Heart left ventricle (tissue), 16 donors: ENCODE measurements around the gene KCNQ1. TPM values are rescaled to one million over a fixed set of nuclear protein-coding genes. Genes with fewer than 3 reads are reported as not detected.

Source experiments
- ATAC-seq, 4 donors: fragments of 200-7000 bp; cut with Tn5 transposase; one replicate each; pipeline ENCODE4 v1.9.1; 2020 to 2022; ENCODE audit warnings: moderate library complexity in 4 of 4, mild to moderate bottlenecking in 3 of 4, moderate number of reproducible peaks in 1 of 4
- DNase-seq, 5 donors: peaks; one replicate each; pipeline ENCODE4 v3.0.0-alpha.2; 2020
- H3K27ac ChIP-seq, 12 donors: fragments of 200-600 bp; sonication (generic) in 4 of 12; one replicate each; pipeline versions ENCODE4 v1.5.0 to v1.8.0; 2016 to 2022; ENCODE audit warnings: mild to moderate bottlenecking in 2 of 12
- H3K27me3 ChIP-seq, 9 donors: fragments of 200-600 bp; sonication (generic) in 2 of 9; one replicate each; pipeline versions ENCODE4 v1.5.1 to v1.8.0; 2016 to 2022; ENCODE audit warnings: mild to moderate bottlenecking in 3 of 9
- H3K36me3 ChIP-seq, 9 donors: fragments of 200-600 bp; sonication (generic) in 2 of 9; one replicate each; pipeline versions ENCODE4 v1.5.0 to v1.8.0; 2018 to 2022; ENCODE audit warnings: mild to moderate bottlenecking in 2 of 9
- H3K4me1 ChIP-seq, 12 donors: fragments of 200-600 bp; sonication (generic) in 4 of 12; one replicate each; pipeline versions ENCODE4 v1.5.0 to v1.8.0; 2016 to 2022; ENCODE audit warnings: mild to moderate bottlenecking in 3 of 12
- H3K4me3 ChIP-seq, 12 donors: fragments of 200-600 bp; sonication (generic) in 4 of 12; one replicate each; pipeline versions ENCODE4 v1.5.0 to v1.8.0; 2017 to 2022; ENCODE audit warnings: mild to moderate bottlenecking in 9 of 12, moderate library complexity in 4 of 12
- H3K9me3 ChIP-seq, 12 donors: fragments of 200-600 bp; sonication (generic) in 4 of 12; one replicate each; pipeline versions ENCODE4 v1.5.0 to v1.8.0; 2016 to 2022; ENCODE audit warnings: mild to moderate bottlenecking in 1 of 12
- POLR2A ChIP-seq, 2 donors: fragments of 450-650 bp; IDR thresholded peaks; one replicate each; pipeline ENCODE4 v1.6.1; 2017; ENCODE audit warnings: antibody characterized with exemption in 2 of 2, mild to moderate bottlenecking in 2 of 2, moderate library complexity in 2 of 2
- WGBS, 4 donors: extraction: QIAGEN DNeasy Blood & Tissue Kit in 2 of 4; methylation state at CpG; one replicate each; pipeline versions ENCODE4 v1.1.5 to v1.1.7; 2013 to 2018; 5-methylcytosine and 5-hydroxymethylcytosine counted together
- intact Hi-C, 10 donors: fragments of 100-400 bp; cut with DNase I; formaldehyde crosslinking; loops; one replicate each; pipeline versions ENCODE4 v1.11.1 to v1.14.2; 2022
- polyA plus RNA-seq, 2 donors: library from polyadenylated mRNA; stranded (reverse); fragments of 200-250 nt; gene quantifications; one replicate each; pipeline ENCODE4 v1.2.3, GENCODE V29; 2013
- total RNA-seq, 9 donors: library from RNA; depleted of rRNA in 2 of 9; stranded (reverse); fragments of >200 nt in 2 of 9; fragmentation: NEBNext Ultra II Directional in 3 of 9; extraction: Animal tissue kit (Norgen Biotek cat#: 25700) in 3 of 9; gene quantifications; one replicate each; pipeline versions ENCODE4 v1.1.0 to v1.2.4, GENCODE V29; 2016 to 2023
- TF ChIP-seq, protein P1 (sequence below), 12 donors: fragments of 200-600 bp; sonication (generic) in 4 of 12; IDR thresholded peaks; one replicate each; pipeline versions ENCODE4 v1.5.0 to v1.8.0; 2018 to 2022; ENCODE audit warnings: antibody characterized with exemption in 12 of 12, mild to moderate bottlenecking in 5 of 12
- donor health status: ischemic (EF 13 %, LVEDD 7.1; RV severe dilation, severe dysfunction).
- donor health status: healthy with polysubstance abuse.
- donor health status: DM: no; HTN: yes; CAD: no.
- donor health status: DM: no; HTN: no; CAD: no.
- donor health status: ischemic (EF 25% LVEDD 6.9; RV normal size, moderate dysfunction).
- donor health status: ischemic (EF 25% LVEDD 5.7; RV mildly dilated, moderate dysfunction).
- donor health status: healthy.
- donor health status: DM: yes; HTN: yes; CAD: no.
- donor health status: ischemic (EF 35%, LVEDD 5.7; RV mildly dilated, moderate dysfunction).
- donor health status: nonischemic (EF 11% LVEDD 7.7; RV severe dilation, severe dysfunction).
- donor health status: DM: yes; HTN: yes; CAD: no.
- donor health status: PGD.
- donor health status: ischemic (EF 29% LVEDD 5.4; RV normal size, mild dysfunction).
- donor health status: nonischemic (EF 23%, LVEDD 6.1; RV moderate dilation, normal function).

Gene KCNQ1
- total and polyA plus RNA-seq, 11 donors = 18.6 to 42.4 (median 31.4) TPM

DNA sequence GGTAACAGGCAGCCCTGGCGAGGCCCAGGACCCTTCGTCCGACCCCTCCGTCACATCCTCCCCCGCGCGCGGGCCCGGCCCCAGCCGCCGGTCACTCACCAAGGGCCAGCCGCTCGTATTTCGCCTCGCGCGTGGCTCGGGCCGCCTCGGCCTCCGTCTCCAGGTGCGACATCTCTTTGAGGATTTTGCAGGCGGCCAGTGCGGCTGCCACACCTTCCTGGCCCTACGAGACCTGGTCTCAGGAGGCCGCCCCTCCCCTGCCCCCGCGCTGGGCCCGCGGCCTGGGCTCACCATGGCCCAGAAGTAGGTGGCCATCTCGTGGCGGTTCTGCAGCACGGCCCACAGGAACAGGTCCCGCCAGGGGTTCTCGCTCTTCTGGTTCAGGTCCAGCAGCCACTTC is 30.2 kb upstream of the KCNQ1 start:
- no peaks in the 10 kb centered on the region for H3K27me3 ChIP-seq
- WGBS, 4 donors = 87 to 94% (median 92%) methylated on average over 16 to 35 of the region's 35 CpGs
- no peak for DNase-seq
- no peak for TF ChIP-seq POLR2A (IDR thresholded peaks at IDR 0.05)
- TF ChIP-seq, protein P1, sequence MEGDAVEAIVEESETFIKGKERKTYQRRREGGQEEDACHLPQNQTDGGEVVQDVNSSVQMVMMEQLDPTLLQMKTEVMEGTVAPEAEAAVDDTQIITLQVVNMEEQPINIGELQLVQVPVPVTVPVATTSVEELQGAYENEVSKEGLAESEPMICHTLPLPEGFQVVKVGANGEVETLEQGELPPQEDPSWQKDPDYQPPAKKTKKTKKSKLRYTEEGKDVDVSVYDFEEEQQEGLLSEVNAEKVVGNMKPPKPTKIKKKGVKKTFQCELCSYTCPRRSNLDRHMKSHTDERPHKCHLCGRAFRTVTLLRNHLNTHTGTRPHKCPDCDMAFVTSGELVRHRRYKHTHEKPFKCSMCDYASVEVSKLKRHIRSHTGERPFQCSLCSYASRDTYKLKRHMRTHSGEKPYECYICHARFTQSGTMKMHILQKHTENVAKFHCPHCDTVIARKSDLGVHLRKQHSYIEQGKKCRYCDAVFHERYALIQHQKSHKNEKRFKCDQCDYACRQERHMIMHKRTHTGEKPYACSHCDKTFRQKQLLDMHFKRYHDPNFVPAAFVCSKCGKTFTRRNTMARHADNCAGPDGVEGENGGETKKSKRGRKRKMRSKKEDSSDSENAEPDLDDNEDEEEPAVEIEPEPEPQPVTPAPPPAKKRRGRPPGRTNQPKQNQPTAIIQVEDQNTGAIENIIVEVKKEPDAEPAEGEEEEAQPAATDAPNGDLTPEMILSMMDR (IDR thresholded peaks at IDR 0.05) = no peak
- H3K9me3 ChIP-seq = no peaks in the 10 kb centered on the region
- H3K27ac ChIP-seq = no peak overlapping the region
- no peaks in the 10 kb centered on the region for H3K36me3 ChIP-seq
- ATAC-seq = no peak
- intact Hi-C loops = loop anchor here in 1 of 10 donors (5.0 kb wide), 1 partner anchor 107 kb away; no protein-coding TSS in a partner anchor
- H3K4me3 ChIP-seq = no peak overlapping the region
- H3K4me1 ChIP-seq = peaks cover 0 to under 1% (median 0%) of the 10 kb centered on the region in 12 donors

DNA sequence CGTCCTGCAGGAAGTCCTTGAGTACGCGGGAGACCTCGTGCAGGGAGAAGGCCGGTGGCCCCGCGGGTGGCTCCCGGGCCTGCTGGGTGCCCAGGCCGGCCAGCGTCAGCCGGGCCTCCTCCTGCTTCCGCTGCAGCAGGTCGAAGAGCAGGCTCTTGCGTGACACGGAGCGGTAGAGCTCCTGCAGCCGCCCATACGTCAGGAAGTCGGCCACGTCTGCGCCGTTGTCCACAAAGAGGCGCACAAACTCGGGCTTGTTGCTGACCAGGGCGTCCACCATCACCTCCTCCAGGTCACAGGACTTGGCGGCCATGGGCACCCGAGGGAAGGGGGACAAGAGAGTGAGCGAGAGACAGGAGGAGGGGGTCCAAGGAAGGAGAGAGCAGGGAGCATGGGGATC is 29.6 kb upstream of the KCNQ1 start:
- DNase-seq = no peak

DNA sequence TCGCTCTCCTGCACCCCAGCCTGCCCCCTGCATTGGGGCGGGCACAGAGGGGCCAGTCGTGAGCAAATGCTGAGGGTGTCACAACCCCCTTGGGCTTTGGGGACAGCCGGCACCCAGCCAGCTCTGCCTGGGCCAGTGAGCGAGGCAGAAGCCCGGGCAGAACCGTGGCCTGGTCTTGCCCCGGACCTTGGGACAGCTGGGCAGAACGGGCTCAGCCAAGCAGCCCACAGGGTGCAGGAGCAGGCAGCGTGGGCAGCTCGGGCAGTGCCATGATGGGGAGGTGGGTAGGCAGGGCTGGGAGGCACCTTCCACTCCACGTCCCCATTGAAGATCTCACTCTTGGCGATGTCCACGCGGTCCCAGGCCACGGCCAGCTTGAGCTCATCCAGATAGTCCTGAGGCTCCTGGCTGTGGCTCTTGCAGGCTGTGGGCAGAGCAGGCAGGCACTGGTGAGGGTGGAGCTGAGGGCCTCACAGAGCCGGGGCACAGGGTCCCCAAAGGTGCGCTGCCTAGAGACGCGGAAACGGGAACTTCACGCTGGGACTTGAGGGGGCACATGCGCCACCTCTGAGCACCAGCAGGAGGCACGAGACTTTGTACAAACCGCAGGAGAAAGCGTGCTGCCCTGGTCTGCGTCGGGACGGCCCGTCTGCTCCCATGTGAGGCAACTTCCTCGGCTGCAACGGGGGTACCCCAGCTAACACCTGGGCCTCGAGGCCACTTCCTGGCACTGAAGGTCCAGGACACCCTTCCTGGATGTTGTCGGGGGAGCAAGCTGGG is 29.0 kb upstream of the KCNQ1 start:
- Histone ChIP-seq H3K4me1 (peaks cover 0 to 12% (median 0%) of the 10 kb centered on the region in 12 donors), H3K9me3 (no peaks in the 10 kb centered on the region), H3K27ac (no peak overlapping the region), H3K36me3 (no peaks in the 10 kb centered on the region), H3K27me3 (peaks cover 0 to under 1% (median 0%) of the 10 kb centered on the region in 9 donors), H3K4me3 (no peak overlapping the region)
- intact Hi-C loops = loop anchor here in 1 of 10 donors (5.0 kb wide), 1 partner anchor 108 kb away; no protein-coding TSS in a partner anchor
- 74 to 84% (median 82%) methylated on average over 14 to 34 of the region's 34 CpGs for WGBS, 4 donors
- DNase-seq (peak in 1 of 5 donors; percentile 48), ATAC-seq (no peak)
- TF ChIP-seq, protein P1 (IDR thresholded peaks at IDR 0.05) = no peak
- no peak for TF ChIP-seq POLR2A (IDR thresholded peaks at IDR 0.05)

More for the DNA sequence above, 29.6 kb upstream of the KCNQ1 start:
- no peak overlapping the region for H3K4me3 ChIP-seq
- no peak for ATAC-seq
- H3K9me3 ChIP-seq = no peaks in the 10 kb centered on the region
- TF ChIP-seq, protein P1 (IDR thresholded peaks at IDR 0.05) = no peak
- no peak for TF ChIP-seq POLR2A (IDR thresholded peaks at IDR 0.05)
- H3K4me1 ChIP-seq = peaks cover 0 to 6% (median 0%) of the 10 kb centered on the region in 12 donors
- no peak overlapping the region for H3K27ac ChIP-seq
- 82 to 92% (median 85%) methylated on average over 20 to 28 of the region's 28 CpGs for WGBS, 4 donors
- no peaks in the 10 kb centered on the region for H3K27me3 ChIP-seq
- H3K36me3 ChIP-seq = no peaks in the 10 kb centered on the region
- intact Hi-C loops = loop anchor here in 1 of 10 donors (5.0 kb wide), 1 partner anchor 108 kb away; no protein-coding TSS in a partner anchor

DNA sequence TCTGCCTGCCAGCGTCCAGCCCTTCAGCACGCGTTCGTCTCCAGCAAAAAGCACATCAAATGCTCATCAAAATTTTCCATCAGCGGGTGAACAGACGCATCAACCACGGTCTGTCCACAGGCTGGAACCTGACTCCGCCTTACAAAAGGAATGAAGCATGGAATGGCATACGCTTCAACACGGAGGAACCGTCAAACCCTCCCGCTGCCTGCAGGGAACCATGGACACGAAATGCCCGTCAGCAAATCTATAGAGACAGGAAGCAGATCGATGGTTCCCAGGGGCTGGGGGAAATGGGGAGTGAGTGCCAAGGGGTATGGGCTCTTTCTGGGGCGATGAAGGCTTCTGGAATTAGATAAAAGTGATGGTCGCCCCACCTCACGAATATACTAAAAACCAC is 28.0 kb upstream of the KCNQ1 start:
- WGBS, 4 donors = 76 to 84% (median 81%) methylated on average over 18 of the region's 18 CpGs
- no peak for ATAC-seq
- Histone ChIP-seq H3K4me3 (no peak overlapping the region), H3K4me1 (peaks cover 0 to 13% (median 0%) of the 10 kb centered on the region in 12 donors), H3K27ac (no peak overlapping the region), H3K9me3 (no peaks in the 10 kb centered on the region), H3K27me3 (peaks cover 0 to 9% (median 0%) of the 10 kb centered on the region in 9 donors), H3K36me3 (no peaks in the 10 kb centered on the region)
- no peak for TF ChIP-seq POLR2A (IDR thresholded peaks at IDR 0.05)
- TF ChIP-seq, protein P1 (IDR thresholded peaks at IDR 0.05) = no peak
- peak in 1 of 5 donors; percentile 14 for DNase-seq
- intact Hi-C loops = loop anchor here in 1 of 10 donors (5.0 kb wide), 1 partner anchor 109 kb away; no protein-coding TSS in a partner anchor
